Glutamatergic neuron (in vitro differentiated cells): ENCODE data around the gene KCNT1. TPM values are rescaled to one million over a fixed set of nuclear protein-coding genes. Genes with fewer than 3 reads are reported as not detected.

ENCODE experiments used
- DNase-seq: peaks from one replicate; pipeline ENCODE4 v3.0.0; 2022
- H3K27ac Mint-ChIP-seq: one replicate; pipeline ENCODE4 v1.8.0; 2020; ENCODE audit warnings: mild to moderate bottlenecking, mixed read lengths, inconsistent platforms; ENCODE audit not compliant: unreplicated experiment
- H3K27me3 Mint-ChIP-seq: one replicate; pipeline ENCODE4 v1.8.0; 2020; ENCODE audit warnings: mild to moderate bottlenecking, moderate library complexity, mixed read lengths, inconsistent platforms; ENCODE audit not compliant: unreplicated experiment
- H3K36me3 Mint-ChIP-seq: one replicate; pipeline ENCODE4 v1.8.0; 2020; ENCODE audit warnings: mild to moderate bottlenecking, mixed read lengths, inconsistent platforms; ENCODE audit not compliant: unreplicated experiment
- H3K4me1 Mint-ChIP-seq: one replicate; pipeline ENCODE4 v1.8.0; 2020; ENCODE audit warnings: mild to moderate bottlenecking, low read depth, mixed read lengths, inconsistent platforms; ENCODE audit not compliant: unreplicated experiment
- H3K4me3 Mint-ChIP-seq: one replicate; pipeline ENCODE4 v1.8.0; 2020; ENCODE audit warnings: mild to moderate bottlenecking, mixed read lengths, inconsistent platforms; ENCODE audit not compliant: unreplicated experiment
- H3K9me3 Mint-ChIP-seq: one replicate; pipeline ENCODE4 v1.8.0; 2020; ENCODE audit warnings: mild to moderate bottlenecking, moderate library complexity, mixed read lengths, inconsistent platforms; ENCODE audit not compliant: unreplicated experiment
- total RNA-seq: library from RNA; stranded (reverse); fragmentation: NEBNext Ultra II Directional; extraction: Animal tissue kit (Norgen Biotek cat#: 25700); gene quantifications from one replicate; pipeline ENCODE4 v1.2.1, GENCODE V29; 2021; ENCODE audit not compliant: unreplicated experiment
- TF ChIP-seq, protein P1 (sequence below): fragments of 200-600 bp; sonication (generic); IDR thresholded peaks from one replicate; pipeline ENCODE4 v1.5.0; 2021; ENCODE audit not compliant: partially characterized antibody, unreplicated experiment

KCNT1 gene
- total RNA-seq, 1 donor from 2014 or later: 0.76 TPM

DNA sequence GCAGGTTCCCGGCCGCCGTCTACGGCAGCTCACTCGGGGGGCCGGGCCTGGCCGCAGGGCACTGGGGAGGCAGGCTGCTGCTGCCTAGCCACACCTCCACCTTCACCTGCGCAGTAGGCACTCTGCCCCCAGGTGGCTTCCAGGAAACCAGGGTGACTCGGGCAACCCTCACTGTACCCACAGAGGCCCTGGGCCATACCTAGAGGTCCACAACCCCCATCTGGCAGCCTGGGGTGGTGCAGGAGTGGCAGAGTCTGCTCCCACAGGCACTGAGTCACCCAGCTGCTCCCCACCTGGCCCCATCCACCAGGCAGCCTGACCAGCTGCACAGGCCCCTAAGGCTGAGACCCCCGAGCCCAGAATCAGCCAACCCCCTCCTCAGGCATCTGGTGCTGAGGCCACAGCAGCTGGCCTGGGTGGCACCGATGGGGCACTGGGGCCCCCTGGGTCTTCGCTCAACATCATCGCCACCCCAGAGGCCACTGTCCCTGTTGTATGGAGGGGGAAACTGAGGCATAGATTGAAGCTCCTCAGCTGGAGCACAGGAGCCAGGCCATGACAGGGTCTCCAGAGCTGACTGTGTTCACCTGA is 70.2 kb downstream of the KCNT1 start:
- H3K4me3 Mint-ChIP-seq: no peak overlapping the region
- TF ChIP-seq, protein P1, sequence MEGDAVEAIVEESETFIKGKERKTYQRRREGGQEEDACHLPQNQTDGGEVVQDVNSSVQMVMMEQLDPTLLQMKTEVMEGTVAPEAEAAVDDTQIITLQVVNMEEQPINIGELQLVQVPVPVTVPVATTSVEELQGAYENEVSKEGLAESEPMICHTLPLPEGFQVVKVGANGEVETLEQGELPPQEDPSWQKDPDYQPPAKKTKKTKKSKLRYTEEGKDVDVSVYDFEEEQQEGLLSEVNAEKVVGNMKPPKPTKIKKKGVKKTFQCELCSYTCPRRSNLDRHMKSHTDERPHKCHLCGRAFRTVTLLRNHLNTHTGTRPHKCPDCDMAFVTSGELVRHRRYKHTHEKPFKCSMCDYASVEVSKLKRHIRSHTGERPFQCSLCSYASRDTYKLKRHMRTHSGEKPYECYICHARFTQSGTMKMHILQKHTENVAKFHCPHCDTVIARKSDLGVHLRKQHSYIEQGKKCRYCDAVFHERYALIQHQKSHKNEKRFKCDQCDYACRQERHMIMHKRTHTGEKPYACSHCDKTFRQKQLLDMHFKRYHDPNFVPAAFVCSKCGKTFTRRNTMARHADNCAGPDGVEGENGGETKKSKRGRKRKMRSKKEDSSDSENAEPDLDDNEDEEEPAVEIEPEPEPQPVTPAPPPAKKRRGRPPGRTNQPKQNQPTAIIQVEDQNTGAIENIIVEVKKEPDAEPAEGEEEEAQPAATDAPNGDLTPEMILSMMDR: no peak
- peaks cover 5% of the 10 kb centered on the region for H3K27me3 Mint-ChIP-seq
- no peaks in the 10 kb centered on the region for H3K9me3 Mint-ChIP-seq
- no peak for DNase-seq
- H3K4me1 Mint-ChIP-seq: no peaks in the 10 kb centered on the region
- H3K27ac Mint-ChIP-seq: no peak overlapping the region
- no peaks in the 10 kb centered on the region for H3K36me3 Mint-ChIP-seq

DNA sequence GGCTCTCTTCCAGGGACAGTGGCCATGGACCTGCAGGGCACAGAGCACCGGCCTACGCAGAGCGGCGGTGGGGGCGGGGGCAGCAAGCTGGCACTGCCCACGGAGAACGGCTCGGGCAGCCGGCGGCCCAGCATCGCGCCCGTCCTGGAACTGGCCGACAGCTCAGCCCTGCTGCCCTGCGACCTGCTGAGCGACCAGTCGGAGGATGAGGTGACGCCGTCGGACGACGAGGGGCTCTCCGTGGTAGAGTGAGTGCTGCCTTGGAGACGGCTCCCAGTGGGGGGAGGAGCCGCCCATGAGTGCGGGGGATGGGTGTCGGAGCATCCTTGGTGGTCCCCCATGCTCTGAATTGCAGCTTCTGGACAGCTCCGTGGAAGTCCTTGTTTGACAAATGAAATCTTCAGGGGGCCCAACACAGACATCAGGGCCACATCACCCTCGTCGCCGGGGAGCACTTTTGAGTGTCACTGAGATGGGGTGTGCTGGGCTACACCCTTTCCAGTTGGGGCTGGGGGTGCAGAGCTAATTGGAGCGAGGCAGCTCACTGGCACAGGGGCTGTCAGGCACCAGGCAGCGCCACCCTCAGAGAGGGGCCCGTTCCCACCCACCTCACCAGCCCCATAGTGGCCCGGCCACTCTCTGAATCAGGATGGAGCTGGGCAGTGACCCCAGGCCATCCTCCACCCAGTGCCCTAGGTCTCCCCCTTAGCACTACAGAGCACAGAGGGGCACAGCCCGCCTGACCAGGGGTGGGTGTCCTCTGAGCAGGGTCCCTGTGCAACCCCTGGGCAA is 70.9 kb downstream of the KCNT1 start:
- Mint-ChIP-seq H3K4me1 (no peaks in the 10 kb centered on the region), H3K27ac (no peak overlapping the region), H3K4me3 (no peak overlapping the region), H3K36me3 (no peaks in the 10 kb centered on the region), H3K9me3 (no peaks in the 10 kb centered on the region), H3K27me3 (peaks cover 5% of the 10 kb centered on the region)
- TF ChIP-seq, protein P1: no peak
- no peak for DNase-seq

DNA sequence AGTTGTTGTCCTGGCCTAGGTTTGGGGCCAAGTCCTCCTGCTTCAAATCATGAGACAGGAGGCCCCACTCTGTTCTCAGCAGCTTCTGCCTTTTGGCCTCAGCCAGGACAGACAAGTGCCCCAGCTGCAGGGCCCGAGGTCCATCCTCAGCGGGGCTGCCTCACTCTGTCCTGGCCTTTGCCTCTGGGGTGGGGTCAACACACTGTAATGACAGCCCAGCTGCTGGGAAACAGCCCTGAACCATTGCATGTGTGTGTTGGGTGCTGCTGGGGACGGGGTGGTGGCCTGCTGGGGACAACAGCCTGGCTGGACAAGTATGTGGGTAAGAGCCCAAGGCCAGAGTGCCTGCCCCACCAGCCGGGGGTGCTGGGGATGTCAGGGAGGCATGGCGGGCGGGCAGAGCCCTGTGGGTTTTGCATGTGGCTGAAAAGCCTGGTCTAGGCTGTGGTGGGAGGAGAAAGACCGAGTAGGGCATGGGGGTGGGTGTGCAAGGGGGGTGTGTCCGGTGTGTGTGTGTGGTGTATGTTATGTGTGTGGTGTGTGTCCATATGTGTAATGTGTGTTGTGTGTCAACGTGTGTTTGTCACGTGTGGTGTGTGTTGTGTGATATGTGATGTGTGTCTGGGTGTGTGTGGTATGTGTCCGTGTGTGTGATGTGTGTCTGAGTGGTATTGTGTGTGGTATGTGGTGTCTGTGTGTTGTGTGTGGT is 71.7 kb downstream of the KCNT1 start:
- H3K4me3 Mint-ChIP-seq: no peak overlapping the region
- no peak for DNase-seq
- no peaks in the 10 kb centered on the region for H3K9me3 Mint-ChIP-seq
- no peaks in the 10 kb centered on the region for H3K36me3 Mint-ChIP-seq
- H3K27me3 Mint-ChIP-seq: peaks cover 5% of the 10 kb centered on the region
- TF ChIP-seq, protein P1: no peak
- no peak overlapping the region for H3K27ac Mint-ChIP-seq
- H3K4me1 Mint-ChIP-seq: no peaks in the 10 kb centered on the region

DNA sequence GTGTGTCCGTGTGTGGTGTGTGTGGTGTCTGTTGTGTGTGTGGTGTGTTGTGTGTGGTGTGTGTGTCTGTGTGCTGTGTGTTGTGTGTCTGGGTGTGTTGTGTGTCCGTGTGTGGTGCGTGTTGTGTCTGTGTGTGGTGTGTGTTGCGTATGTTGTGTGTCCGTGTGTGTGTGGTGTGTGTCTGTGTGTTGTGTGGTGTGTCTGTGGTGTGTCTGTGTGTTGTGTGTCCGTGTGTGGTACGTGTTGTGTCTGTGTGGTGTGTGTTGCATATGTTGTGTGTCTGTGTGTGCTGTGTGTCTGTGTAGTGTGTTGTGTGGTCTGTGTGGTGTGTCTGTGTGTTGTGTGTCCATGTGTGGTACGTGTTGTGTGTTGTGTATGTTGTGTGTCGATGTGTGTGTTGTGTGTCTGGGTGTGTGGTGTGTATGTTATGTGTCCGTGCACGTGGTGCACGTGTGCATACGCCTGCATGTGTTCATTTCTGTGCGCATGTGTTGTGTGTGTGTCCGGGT is 72.3 kb downstream of the KCNT1 start:
- Mint-ChIP-seq H3K27ac (no peak overlapping the region), H3K4me3 (no peak overlapping the region), H3K27me3 (no peaks in the 10 kb centered on the region), H3K4me1 (no peaks in the 10 kb centered on the region), H3K36me3 (no peaks in the 10 kb centered on the region), H3K9me3 (peaks cover under 1% of the 10 kb centered on the region)
- no peak for DNase-seq
- TF ChIP-seq, protein P1: no peak
